Right cardiac atrium (tissue), 5 donors: ENCODE results near the gene TNKS1BP1. TPM values are rescaled to one million over a fixed set of nuclear protein-coding genes. Genes with fewer than 3 reads are reported as not detected.

Experiments
- ATAC-seq, 2 donors: fragments of 200-7000 bp; cut with Tn5 transposase; one replicate each; pipeline versions ENCODE4 v1.8.0 to v1.9.1; 2020; ENCODE audit warnings: moderate library complexity in 2 of 2, mild to moderate bottlenecking in 1 of 2
- DNase-seq, 3 donors: peaks; one replicate each; pipeline ENCODE4 v3.0.0-alpha.2; 2020
- H3K27ac ChIP-seq: one replicate; pipeline ENCODE4 v1.5.1; 2013; ENCODE audit warnings: mild to moderate bottlenecking, low read length, control low read depth, moderate library complexity
- H3K27me3 ChIP-seq: one replicate; pipeline ENCODE4 v1.6.1; 2013; ENCODE audit not compliant: control insufficient read depth, insufficient read depth
- H3K4me1 ChIP-seq: one replicate; pipeline ENCODE4 v1.6.1; 2013; ENCODE audit warnings: low read length; ENCODE audit not compliant: control insufficient read depth, insufficient read depth
- H3K4me3 ChIP-seq: one replicate; pipeline ENCODE4 v1.5.1; 2013; ENCODE audit warnings: low read length, control low read depth
- H3K9me3 ChIP-seq: one replicate; pipeline ENCODE4 v1.6.1; 2013; ENCODE audit warnings: low read length; ENCODE audit not compliant: control insufficient read depth
- WGBS: extraction: QIAGEN DNeasy Blood & Tissue Kit; methylation state at CpG from one replicate; pipeline ENCODE4 v1.1.7; 2013; 5-methylcytosine and 5-hydroxymethylcytosine counted together
- intact Hi-C, 4 donors: fragments of 100-400 bp; cut with DNase I; formaldehyde crosslinking; loops; one replicate each; pipeline versions ENCODE4 v1.11.0 to v1.14.0; 2022 to 2023
- polyA plus RNA-seq: library from polyadenylated mRNA; stranded (reverse); fragments of 200-250 nt; gene quantifications from one replicate; pipeline ENCODE4 v1.2.3, GENCODE V29; 2013
- total RNA-seq, 4 donors: library from RNA; stranded (reverse); fragmentation: NEBNext Ultra II Directional; extraction: Animal tissue kit (Norgen Biotek cat#: 25700); gene quantifications; one replicate each; pipeline ENCODE4 v1.2.1, GENCODE V29; 2021
- donor health status: healthy with polysubstance abuse.
- donor health status: DM: no; HTN: yes; CAD: no.
- donor health status: DM: no; HTN: no; CAD: no.
- donor health status: DM: no; HTN: yes; CAD: no; lungs with severe emphysema.
- donor health status: DM: yes; HTN: yes; CAD: no.

TNKS1BP1 gene
- total and polyA plus RNA-seq, 5 donors: 45.8 to 77.1 (median 55.3) TPM

DNA sequence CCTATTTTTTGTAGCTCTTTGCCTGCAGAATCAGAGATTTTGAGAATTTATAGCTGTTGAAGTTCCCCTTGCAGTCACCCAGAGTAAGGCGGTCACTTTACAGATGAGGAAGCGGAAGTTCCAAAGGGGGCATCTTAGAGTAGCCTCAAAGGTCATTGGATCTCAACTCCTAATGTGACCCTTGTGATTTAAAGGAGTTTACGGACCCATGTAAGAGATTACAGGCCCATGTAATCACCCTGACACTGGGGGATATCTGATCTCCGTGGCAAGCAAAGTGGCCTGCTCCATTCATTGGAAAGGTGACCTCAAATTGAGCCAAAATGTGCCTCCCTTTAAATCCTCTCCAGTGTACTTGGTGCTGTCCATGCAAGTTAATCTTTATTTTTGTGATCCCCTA lies 29.1 kb upstream of the TNKS1BP1 start:
- ATAC-seq (no peak), DNase-seq (no peak)
- Histone ChIP-seq H3K4me1 (peaks cover 2% of the 10 kb centered on the region), H3K27me3 (no peaks in the 10 kb centered on the region), H3K9me3 (no peaks in the 10 kb centered on the region), H3K4me3 (no peak overlapping the region), H3K27ac (no peak overlapping the region)
- WGBS: 73% methylated on average over 4 of the region's 4 CpGs
- intact Hi-C loops: no loop called here

DNA sequence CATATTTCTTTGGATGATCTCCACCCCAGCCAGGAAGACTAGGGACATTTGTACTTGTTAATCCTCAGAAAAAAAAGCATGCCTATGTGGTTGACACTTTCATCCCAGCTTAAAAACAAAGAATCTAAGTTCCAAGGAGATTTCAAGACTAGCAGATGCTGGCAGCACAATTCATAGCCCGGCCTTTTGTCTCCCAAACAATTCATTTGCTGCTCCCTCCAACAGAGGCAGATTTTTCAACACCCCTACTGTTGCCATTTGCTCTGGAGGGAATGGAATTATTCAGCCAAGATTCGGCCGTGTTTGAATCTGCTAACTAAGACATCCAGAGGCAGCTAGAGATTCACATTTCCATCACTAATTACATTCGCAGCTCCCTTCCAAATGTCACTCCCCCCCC lies 28.7 kb upstream of the TNKS1BP1 start:
- no peak overlapping the region for H3K4me3 ChIP-seq
- DNase-seq (no peak), ATAC-seq (no peak)
- peaks cover 2% of the 10 kb centered on the region for H3K4me1 ChIP-seq
- WGBS: 45% methylated on average over 4 of the region's 4 CpGs
- no peaks in the 10 kb centered on the region for H3K9me3 ChIP-seq
- no peak overlapping the region for H3K27ac ChIP-seq
- H3K27me3 ChIP-seq: no peaks in the 10 kb centered on the region
- intact Hi-C loops: no loop called here

DNA sequence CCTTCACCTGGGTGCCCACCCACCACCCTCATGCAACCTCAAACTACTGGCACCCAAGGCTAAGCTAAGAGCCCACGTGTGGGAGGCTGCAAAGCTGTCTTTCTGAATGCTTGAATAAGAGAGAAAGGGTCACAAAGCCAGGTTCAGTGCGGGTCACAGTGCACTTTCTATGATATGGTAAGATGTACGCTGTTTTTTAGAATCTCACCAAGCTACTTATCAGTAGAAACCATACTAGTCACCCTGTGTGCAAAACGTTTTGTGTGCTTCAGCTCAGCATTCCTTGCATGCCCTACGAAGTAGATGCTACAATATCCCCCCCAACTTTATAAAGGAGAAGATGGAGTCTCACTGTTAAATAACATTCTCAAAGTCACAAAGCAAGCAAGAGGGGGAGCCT lies 28.3 kb upstream of the TNKS1BP1 start:
- Histone ChIP-seq H3K4me3 (no peak overlapping the region), H3K9me3 (no peaks in the 10 kb centered on the region), H3K4me1 (peaks cover 2% of the 10 kb centered on the region), H3K27me3 (no peaks in the 10 kb centered on the region), H3K27ac (no peak overlapping the region)
- WGBS: 49% methylated on average over 5 of the region's 5 CpGs
- intact Hi-C loops: no loop called here
- DNase-seq: no peak
- ATAC-seq: no peak

DNA sequence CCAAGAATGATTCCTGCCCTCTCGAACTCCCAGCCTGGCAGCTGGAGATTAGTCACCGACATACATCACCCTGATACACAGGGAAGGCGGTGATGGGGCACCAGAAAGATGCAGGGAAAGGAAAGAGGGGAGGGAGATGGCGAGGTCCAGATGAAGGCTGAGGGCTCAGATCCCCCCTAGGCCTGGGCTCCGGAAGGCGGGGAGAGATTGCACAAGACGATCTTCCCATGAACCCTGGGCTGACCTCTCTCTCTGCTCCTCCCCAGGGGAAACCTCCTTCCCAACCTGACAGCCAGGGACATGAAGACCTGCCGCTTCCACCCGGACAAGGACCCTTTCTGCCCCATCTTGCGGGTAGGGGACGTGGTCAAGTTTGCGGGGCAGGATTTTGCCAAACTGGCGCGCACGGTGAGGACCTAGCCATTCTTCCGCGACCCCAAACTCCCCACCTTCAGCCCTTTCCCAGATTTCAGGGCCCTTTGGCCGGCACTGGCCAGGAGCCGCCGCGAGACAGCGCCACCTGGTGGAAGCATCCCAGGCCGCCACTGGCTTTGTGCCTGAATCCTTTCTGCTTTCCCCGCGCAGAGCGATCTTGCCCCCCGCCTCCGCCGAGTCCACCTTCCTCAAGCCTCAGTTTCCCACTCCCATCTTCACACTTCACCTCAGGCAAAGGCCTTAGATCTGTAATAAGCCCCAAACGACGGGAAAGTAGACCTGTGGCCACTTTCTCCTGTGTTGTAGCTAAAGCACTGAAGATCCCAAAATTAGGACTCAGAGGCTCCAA lies 24.9 kb upstream of the TNKS1BP1 start:
- Histone ChIP-seq H3K9me3 (no peaks in the 10 kb centered on the region), H3K4me3 (no peak overlapping the region), H3K4me1 (peaks cover 2% of the 10 kb centered on the region), H3K27ac (no peak overlapping the region), H3K27me3 (no peaks in the 10 kb centered on the region)
- intact Hi-C loops: loop anchor here in 3 of 4 donors (5.0 to 10.0 kb wide), 6 partner anchors 105 to 295 kb away; partner anchors contain the start of gene YPEL4 (in 3 of the 3)
- ATAC-seq (peak; percentile 54 to 73), DNase-seq (peak; percentile 62 to 88 (median 88))
- 18% methylated on average over 31 of the region's 31 CpGs for WGBS

DNA sequence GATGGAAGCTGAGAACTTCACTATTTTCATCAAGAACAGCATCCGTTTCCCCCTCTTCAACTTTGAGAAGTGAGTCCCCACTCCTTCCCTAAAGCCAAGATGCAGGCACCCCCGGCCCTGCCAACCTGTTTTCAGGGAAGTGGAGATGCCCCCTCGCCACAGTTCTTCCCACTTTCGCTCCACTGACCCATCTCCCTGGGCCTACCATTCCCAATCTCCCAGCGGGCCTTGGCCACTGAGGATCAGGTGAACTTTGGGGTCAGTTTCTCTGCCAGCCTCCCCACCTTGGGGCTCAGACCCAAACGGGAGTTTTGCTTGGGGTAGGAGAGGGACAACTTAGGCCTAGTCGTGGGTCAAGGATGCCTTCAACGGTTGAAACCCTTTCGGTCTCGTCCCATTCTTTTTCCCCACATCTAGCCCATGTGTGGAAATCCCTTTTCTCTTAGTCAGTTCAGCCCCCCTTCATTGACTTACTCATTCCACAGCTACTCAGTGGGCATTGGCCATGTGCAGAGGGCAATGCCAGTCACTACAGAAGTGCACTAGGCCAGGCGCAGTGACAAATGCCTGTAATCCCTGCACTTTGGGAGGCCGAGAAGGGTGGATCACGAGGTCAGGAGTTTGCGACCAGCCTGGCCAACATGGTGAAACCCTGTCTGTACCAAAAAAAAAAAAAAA lies 24.0 kb upstream of the TNKS1BP1 start:
- Histone ChIP-seq H3K4me3 (no peak overlapping the region), H3K27me3 (no peaks in the 10 kb centered on the region), H3K4me1 (no peaks in the 10 kb centered on the region), H3K27ac (no peak overlapping the region), H3K9me3 (no peaks in the 10 kb centered on the region)
- intact Hi-C loops: loop anchor here in 3 of 4 donors (5.0 to 10.0 kb wide), 6 partner anchors 106 to 296 kb away; partner anchors contain the start of gene YPEL4 (in 3 of the 3)
- ATAC-seq: no peak
- 92% methylated on average over 14 of the region's 14 CpGs for WGBS
- DNase-seq: no peak

DNA sequence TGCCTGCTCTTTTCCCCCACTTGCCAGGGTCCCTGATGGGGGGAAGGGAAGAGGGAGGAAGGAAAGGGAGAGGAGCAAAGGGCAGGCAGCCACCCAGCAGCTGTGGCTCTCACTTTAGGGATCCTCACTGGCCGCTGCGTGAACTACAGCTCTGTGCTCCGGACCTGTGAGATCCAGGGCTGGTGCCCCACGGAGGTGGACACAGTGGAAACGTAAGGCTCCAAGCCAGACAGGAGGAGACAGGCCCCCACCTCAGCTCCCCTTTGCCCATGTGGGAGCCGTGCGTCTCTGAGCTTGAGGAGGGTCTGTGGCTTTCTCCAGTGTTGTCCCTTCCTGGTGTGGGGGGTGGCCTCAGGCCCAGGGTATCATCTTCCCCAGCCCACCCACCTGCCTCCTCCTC lies 23.3 kb upstream of the TNKS1BP1 start:
- Histone ChIP-seq H3K27me3 (no peaks in the 10 kb centered on the region), H3K9me3 (no peaks in the 10 kb centered on the region), H3K4me1 (no peaks in the 10 kb centered on the region), H3K27ac (no peak overlapping the region), H3K4me3 (no peak overlapping the region)
- 74% methylated on average over 7 of the region's 7 CpGs for WGBS
- no peak for DNase-seq
- ATAC-seq: no peak
- intact Hi-C loops: loop anchor here in 3 of 4 donors (5.0 to 10.0 kb wide), 6 partner anchors 107 to 297 kb away; partner anchors contain the start of gene YPEL4 (in 3 of the 3)

DNA sequence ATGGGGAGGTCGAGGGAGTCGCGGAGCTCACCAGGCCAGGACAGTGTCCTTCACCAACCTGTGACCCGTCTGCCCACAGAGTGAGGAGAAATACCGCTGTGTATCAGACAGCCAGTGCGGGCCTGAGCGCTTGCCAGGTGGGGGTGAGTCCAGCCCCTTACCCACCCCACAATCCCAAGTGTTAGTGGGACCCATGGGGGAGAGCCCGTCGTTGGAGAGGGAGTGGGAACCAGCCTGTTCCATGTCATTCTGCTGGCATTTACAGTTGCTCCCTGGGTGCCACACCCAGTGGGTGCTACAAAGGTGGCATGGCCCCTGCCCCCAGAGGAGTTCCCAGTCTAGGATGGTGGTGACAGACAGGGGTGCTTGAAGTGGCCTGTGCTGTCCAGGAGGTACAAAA lies 22.6 kb upstream of the TNKS1BP1 start:
- ATAC-seq: no peak
- intact Hi-C loops: loop anchor here in 3 of 4 donors (5.0 to 10.0 kb wide), 6 partner anchors 107 to 297 kb away; partner anchors contain the start of gene YPEL4 (in 3 of the 3)
- 85% methylated on average over 9 of the region's 9 CpGs for WGBS
- Histone ChIP-seq H3K27me3 (no peaks in the 10 kb centered on the region), H3K27ac (no peak overlapping the region), H3K9me3 (no peaks in the 10 kb centered on the region), H3K4me1 (no peaks in the 10 kb centered on the region), H3K4me3 (no peak overlapping the region)
- no peak for DNase-seq

DNA sequence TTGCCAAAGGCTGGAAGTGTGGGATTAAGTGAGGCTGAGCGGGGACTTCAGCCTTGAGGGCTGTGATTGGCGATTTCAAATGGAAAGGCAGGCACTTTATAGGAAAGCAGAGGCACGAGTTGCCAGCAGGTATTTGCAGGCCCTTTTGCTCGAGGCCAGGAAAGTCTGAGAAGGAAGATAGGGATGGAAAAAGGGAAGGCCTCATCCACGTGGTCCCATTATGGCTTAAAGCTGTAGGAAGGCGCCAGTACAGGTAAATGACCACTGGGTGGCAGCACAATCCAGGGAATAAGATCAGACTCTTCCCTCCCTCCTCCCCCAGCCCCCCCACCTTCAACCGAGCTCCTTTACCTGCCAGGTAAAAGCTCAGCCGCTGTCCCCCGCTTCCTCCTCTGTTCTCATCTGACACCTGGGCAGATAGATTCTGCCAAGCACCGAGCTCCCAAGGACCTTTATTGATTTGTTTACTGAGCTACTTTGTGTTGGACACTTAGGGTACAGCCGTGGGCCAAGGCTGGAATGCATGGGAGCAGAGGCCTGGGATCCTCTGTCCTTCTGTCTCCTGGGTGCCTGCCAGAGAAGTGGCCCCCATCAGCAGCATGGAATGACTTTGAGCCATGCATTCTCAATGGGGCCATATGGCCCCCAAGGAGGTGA lies 20.9 kb upstream of the TNKS1BP1 start:
- Histone ChIP-seq H3K27me3 (no peaks in the 10 kb centered on the region), H3K4me1 (no peaks in the 10 kb centered on the region), H3K4me3 (no peak overlapping the region), H3K27ac (no peak overlapping the region), H3K9me3 (no peaks in the 10 kb centered on the region)
- ATAC-seq (peak; percentile 76 to 77), DNase-seq (peak; percentile 63 to 84 (median 81))
- intact Hi-C loops: loop anchor here in 3 of 4 donors (5.0 to 10.0 kb wide), 6 partner anchors 109 to 299 kb away; partner anchors contain the start of gene YPEL4 (in 3 of the 3)
- WGBS: 17% methylated on average over 11 of the region's 11 CpGs

DNA sequence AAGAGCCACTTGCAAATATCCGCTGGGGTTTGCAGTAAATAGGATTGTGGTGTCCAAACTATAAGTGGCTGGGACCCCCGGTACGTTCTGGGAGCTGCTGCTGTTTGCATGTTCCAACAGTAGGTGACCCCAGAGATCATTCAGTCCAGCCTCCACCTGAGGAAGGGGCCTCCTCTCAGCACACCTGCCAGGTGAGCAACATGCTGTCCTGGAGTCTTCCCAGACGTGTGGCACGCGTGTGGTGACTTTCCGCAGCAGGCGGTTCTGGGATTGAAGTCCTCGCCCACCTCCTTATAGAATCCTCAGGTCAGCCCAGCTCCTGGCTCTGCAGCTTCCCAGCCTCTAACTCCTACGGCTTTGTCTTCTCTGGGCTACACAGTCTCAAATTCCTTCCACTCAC lies 20.1 kb upstream of the TNKS1BP1 start:
- 93% methylated on average over 10 of the region's 10 CpGs for WGBS
- Histone ChIP-seq H3K27me3 (no peaks in the 10 kb centered on the region), H3K27ac (no peak overlapping the region), H3K4me3 (no peak overlapping the region), H3K4me1 (no peaks in the 10 kb centered on the region), H3K9me3 (no peaks in the 10 kb centered on the region)
- no peak for ATAC-seq
- intact Hi-C loops: loop anchor here in 3 of 4 donors (5.0 to 10.0 kb wide), 6 partner anchors 110 to 300 kb away; partner anchors contain the start of gene YPEL4 (in 3 of the 3)
- no peak for DNase-seq

DNA sequence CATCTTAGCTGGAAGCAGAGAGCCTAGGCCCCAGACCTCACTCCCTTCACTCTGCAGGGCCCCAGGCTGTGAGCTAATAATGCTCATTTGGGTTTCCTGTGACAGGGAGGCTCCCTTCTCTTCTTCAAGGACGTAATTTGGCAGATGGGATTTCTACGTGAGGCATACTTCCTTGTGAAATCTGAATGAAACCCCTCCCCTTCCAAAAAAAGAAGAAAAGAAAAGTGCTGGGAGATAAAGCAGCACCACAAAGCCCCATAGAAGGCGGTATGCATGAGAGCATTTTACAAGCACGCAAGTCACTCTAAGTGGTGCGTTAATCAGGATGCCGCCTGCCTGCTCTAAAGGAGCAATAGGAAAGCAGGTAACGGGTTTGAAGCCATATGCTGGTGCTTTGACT lies 19.1 kb upstream of the TNKS1BP1 start:
- H3K27ac ChIP-seq: no peak overlapping the region
- ATAC-seq (no peak), DNase-seq (no peak)
- no peaks in the 10 kb centered on the region for H3K9me3 ChIP-seq
- 67% methylated on average over 7 of the region's 7 CpGs for WGBS
- H3K27me3 ChIP-seq: no peaks in the 10 kb centered on the region
- H3K4me3 ChIP-seq: no peak overlapping the region
- no peaks in the 10 kb centered on the region for H3K4me1 ChIP-seq
- intact Hi-C loops: loop anchor here in 3 of 4 donors (10.0 kb wide), 2 partner anchors 111 to 301 kb away; partner anchors contain the start of gene YPEL4 (in 3 of the 3)
